ENCODE results near the gene KRTAP2-2. TPM values are rescaled to one million over a fixed set of nuclear protein-coding genes. Genes with fewer than 3 reads are reported as not detected.

The KRTAP2-2 gene
- total and polyA plus RNA-seq, 2 of the 8 experiments (the other 6 are each of a cell fraction or from before 2014, with no cell fraction given), result not detected

DNA sequence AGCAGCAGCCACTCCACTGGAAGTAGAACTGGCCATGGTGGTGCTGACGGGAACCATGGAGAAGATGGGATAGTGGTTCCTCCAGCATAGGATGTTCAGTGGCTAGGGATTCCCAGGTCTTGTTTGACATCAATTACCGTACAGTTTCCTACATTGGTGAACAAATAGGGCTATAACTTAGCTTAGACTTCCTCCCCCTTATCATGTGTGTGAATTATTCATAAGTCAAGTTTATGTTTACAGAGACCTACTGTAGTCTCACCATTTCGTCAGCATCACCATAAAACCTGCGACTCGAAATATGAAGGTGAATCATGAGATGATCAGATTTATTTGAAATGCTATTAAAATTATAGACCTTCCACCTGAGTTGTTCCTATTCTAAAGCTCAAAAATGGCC is 3.7 kb upstream of the KRTAP2-2 start (continued):
- TF ChIP-seq E2F6 (IDR thresholded peaks at IDR 0.05), result no peak

Data from H1 (cell line).